Endothelial cell (in vitro differentiated cells): ENCODE data around the gene KCNN3. TPM values are rescaled to one million over a fixed set of nuclear protein-coding genes. Genes with fewer than 3 reads are reported as not detected.

ENCODE experiments used
- DNase-seq: peaks from one replicate; pipeline ENCODE4 v3.0.0; 2021; ENCODE audit warnings: low spot score
- H3K27ac Mint-ChIP-seq: one replicate; pipeline ENCODE4 v1.8.0; 2021; ENCODE audit warnings: mixed read lengths, inconsistent platforms; ENCODE audit not compliant: unreplicated experiment
- H3K27me3 Mint-ChIP-seq: one replicate; pipeline ENCODE4 v1.8.0; 2021; ENCODE audit warnings: mild to moderate bottlenecking, moderate library complexity, mixed read lengths, inconsistent platforms; ENCODE audit not compliant: unreplicated experiment
- H3K36me3 Mint-ChIP-seq: one replicate; pipeline ENCODE4 v1.8.0; 2021; ENCODE audit warnings: mild to moderate bottlenecking, low read depth, mixed read lengths, inconsistent platforms; ENCODE audit not compliant: unreplicated experiment
- H3K4me1 Mint-ChIP-seq: one replicate; pipeline ENCODE4 v1.8.0; 2021; ENCODE audit warnings: mild to moderate bottlenecking, mixed read lengths, inconsistent platforms; ENCODE audit not compliant: unreplicated experiment
- H3K4me3 Mint-ChIP-seq: one replicate; pipeline ENCODE4 v1.8.0; 2021; ENCODE audit warnings: mild to moderate bottlenecking, mixed read lengths, inconsistent platforms; ENCODE audit not compliant: unreplicated experiment
- H3K9me3 Mint-ChIP-seq: one replicate; pipeline ENCODE4 v1.8.0; 2021; ENCODE audit warnings: mixed read lengths, inconsistent platforms; ENCODE audit not compliant: unreplicated experiment
- CTCF ChIP-seq: fragments of 200-600 bp; sonication (generic); IDR thresholded peaks from one replicate; pipeline ENCODE4 v1.5.0; 2021; ENCODE audit warnings: antibody characterized with exemption; ENCODE audit not compliant: unreplicated experiment
- total RNA-seq: library from RNA; stranded (reverse); fragmentation: NEBNext Ultra II Directional; extraction: Animal tissue kit (Norgen Biotek cat#: 25700); gene quantifications from one replicate; pipeline ENCODE4 v1.2.1, GENCODE V29; 2021; ENCODE audit not compliant: unreplicated experiment

The KCNN3 gene
- total RNA-seq, 1 donor from 2014 or later: 17.3 TPM

DNA sequence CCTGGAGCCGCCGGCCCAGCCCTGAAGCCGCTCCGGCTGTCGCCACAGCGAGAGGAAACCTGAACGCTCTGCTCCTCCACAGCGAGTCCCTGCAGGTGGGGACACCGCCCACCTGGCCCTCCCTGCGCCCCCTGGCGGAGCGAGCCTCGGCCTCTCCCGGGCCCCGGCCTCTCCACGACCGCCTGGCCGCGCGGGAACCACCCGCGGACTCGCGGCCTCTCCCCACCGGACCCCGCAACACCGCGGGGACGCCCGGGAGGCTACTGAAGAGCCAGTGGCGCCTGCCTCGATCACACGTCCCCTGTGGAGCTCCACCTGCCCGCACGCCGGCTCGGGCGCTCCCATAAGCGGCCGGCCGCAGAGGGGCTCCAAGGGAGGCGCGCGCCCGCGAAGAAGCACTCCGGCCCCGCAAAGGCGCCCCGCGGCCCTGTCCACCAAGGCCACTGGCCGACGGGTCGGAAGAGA is 109.6 kb downstream of the KCNN3 start:
- peak; percentile 93 for TF ChIP-seq CTCF
- Mint-ChIP-seq H3K27me3 (no peaks in the 10 kb centered on the region), H3K4me3 (peak overlapping the region; percentile 65), H3K36me3 (no peaks in the 10 kb centered on the region), H3K27ac (no peak overlapping the region), H3K4me1 (peaks cover 4% of the 10 kb centered on the region), H3K9me3 (no peaks in the 10 kb centered on the region)
- DNase-seq: peak; percentile 79

DNA sequence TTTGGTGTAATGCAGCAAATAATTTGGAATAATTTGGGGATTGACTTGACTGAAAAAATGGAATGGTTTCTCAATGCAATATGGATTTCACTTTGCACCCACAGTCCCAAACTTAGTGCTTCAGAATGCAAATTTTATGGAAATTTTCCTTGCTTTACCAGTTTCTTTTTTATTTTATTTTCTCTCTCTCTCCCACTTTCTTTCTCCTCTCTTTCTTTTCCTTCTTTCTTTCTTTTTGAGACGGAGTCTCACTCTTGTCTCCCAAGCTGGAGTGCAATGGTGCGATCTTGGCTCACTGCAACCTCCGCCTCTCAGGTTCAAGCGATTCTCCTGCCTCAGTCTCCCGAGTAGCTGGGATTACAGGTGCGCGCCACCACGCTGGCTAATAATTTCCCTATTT is 110.3 kb downstream of the KCNN3 start:
- no peak overlapping the region for H3K27ac Mint-ChIP-seq
- TF ChIP-seq CTCF: no peak
- no peak overlapping the region for H3K4me3 Mint-ChIP-seq
- no peaks in the 10 kb centered on the region for H3K27me3 Mint-ChIP-seq
- H3K9me3 Mint-ChIP-seq: no peaks in the 10 kb centered on the region
- H3K4me1 Mint-ChIP-seq: peaks cover 4% of the 10 kb centered on the region
- DNase-seq: no peak
- peaks cover 1% of the 10 kb centered on the region for H3K36me3 Mint-ChIP-seq

DNA sequence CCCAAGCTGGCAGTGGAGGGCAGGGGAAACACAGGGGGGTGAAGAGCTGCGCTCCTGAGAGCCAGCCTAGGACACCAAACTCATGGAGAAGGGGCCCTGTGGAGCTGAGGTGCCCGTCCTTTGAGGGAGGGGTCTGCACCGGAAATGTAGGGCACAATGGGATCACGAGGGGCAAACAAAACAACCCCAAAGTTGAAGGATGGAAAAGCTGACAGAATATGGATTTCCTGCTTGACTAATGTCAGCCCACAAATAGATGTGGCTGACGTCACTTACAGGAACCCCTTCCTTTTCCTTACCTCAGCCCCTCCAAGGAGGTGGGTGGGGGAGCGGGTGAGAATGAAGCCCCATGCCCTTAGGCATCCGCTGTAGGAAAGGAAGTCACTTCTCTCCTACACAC is 110.9 kb downstream of the KCNN3 start:
- no peak for DNase-seq
- peaks cover 4% of the 10 kb centered on the region for H3K36me3 Mint-ChIP-seq
- H3K4me1 Mint-ChIP-seq: peaks cover 4% of the 10 kb centered on the region
- H3K9me3 Mint-ChIP-seq: no peaks in the 10 kb centered on the region
- no peak for TF ChIP-seq CTCF
- H3K27ac Mint-ChIP-seq: no peak overlapping the region
- no peak overlapping the region for H3K4me3 Mint-ChIP-seq
- no peaks in the 10 kb centered on the region for H3K27me3 Mint-ChIP-seq

DNA sequence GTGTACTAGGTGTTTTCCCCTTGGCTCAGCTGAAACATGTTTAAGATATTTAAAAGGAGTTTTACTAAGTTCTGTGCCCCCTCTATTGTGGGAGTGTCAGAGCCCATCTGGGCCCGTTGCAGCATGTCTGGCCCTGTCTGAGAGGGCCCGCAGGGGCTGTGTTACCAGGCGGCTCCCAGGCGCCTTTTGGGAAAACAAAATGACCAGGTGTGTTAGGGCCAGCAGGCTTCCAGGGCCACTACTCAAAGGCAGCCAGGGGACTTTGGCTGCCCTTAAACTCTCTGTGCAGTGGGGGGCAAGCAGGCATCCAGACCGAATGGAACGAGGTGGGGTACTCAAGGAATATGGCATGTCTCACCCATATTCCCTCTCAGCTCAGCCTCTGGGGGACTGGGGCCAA is 111.7 kb downstream of the KCNN3 start:
- no peak for TF ChIP-seq CTCF
- DNase-seq: no peak
- H3K27ac Mint-ChIP-seq: no peak overlapping the region
- peaks cover 5% of the 10 kb centered on the region for H3K4me1 Mint-ChIP-seq
- H3K9me3 Mint-ChIP-seq: no peaks in the 10 kb centered on the region
- no peaks in the 10 kb centered on the region for H3K27me3 Mint-ChIP-seq
- H3K4me3 Mint-ChIP-seq: no peak overlapping the region
- peaks cover 4% of the 10 kb centered on the region for H3K36me3 Mint-ChIP-seq

GRCh38 chr1:154756793-154757548 is 113.1 kb downstream of the KCNN3 start:
- H3K27me3 Mint-ChIP-seq: no peaks in the 10 kb centered on the region
- peaks cover 7% of the 10 kb centered on the region for H3K4me1 Mint-ChIP-seq
- H3K4me3 Mint-ChIP-seq: no peak overlapping the region
- H3K27ac Mint-ChIP-seq: no peak overlapping the region
- no peak for TF ChIP-seq CTCF
- no peak for DNase-seq
- H3K9me3 Mint-ChIP-seq: no peaks in the 10 kb centered on the region
- peaks cover 4% of the 10 kb centered on the region for H3K36me3 Mint-ChIP-seq
